Ramos (cell line): ENCODE measurements around the gene RC3H1.

Experiments
- in situ Hi-C: fragments of 300-500 bp; cut with MboI; formaldehyde crosslinking; loops from one replicate; pipeline ENCODE4 v1.14.3; 2022; ENCODE audit warnings: low sequenced_read_pairs; ENCODE audit not compliant: unreplicated experiment

RC3H1 gene

GRCh38 chr1:173889885-173890284 is 132.3 kb downstream of the RC3H1 start:
- in situ Hi-C loops: no loop called here

GRCh38 chr1:173888749-173889148 is 133.4 kb downstream of the RC3H1 start:
- in situ Hi-C loops: no loop called here

DNA sequence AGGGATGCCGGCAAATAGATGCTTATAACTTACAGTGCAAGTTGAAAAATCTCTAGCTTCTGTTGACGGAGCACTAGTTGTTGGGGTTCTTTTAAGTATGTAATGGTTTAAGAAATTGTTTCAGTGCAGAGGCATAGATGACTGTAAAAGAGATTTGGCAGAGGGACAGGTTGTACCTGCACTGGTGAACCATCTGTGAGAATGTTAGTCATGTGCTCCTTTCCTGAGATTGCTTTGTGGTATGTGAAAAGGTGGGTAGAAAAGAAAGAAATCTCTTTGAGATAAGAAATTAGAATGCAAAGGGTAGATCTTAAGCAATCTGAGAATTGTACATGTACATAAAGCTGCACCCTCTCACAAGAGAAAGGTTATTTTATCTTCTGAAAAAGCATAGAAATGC is 134.5 kb downstream of the RC3H1 start:
- in situ Hi-C loops: no loop called here

DNA sequence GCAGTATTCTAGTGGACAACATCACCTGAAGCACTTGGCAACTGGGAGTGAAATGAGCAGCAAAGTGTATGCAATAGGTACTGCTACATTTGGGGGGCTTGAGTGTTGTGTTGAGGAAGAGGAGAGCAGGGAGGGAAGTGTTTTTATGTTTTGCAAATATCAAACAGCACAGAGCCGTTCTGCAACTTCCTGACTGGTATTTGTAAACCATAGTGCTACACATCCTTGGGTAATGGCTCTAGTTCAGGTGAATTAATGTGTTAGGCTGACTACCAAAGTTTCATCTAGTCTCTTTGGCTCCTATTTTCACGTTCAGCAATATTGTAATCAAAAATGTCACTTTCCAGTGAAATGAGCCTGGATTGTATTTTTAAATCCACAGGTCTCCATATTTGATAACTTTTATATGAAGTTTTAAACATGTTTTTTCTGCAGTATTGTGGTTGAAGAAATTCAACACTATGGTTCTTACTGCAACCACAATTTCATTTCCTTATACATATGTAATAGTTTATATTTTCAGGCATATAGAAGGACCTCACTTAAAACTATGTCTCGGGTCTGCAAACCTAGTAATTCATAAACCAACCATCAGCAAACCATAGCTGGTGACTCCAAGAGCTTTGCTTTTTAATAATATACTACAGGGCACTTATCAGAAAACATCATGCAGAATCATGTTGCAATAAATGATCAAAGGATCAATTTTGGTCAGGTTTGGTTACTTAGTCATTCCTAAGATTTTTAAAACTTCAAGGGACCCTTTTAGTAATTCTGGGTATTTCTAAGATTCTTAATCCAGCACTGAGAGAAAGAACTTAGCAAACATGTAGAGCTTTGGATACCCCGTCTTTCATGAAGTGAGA is 135.2 kb downstream of the RC3H1 start:
- in situ Hi-C loops: no loop called here

GRCh38 chr1:173884701-173885100 is 137.5 kb downstream of the RC3H1 start:
- in situ Hi-C loops: no loop called here
